Neural progenitor cell (in vitro differentiated cells): ENCODE results near the gene SLC35F4. TPM values are rescaled to one million over a fixed set of nuclear protein-coding genes. Genes with fewer than 3 reads are reported as not detected.

Experiments used
- DNase-seq: peaks from one replicate; pipeline ENCODE4 v3.0.0-alpha.2; 2016; ENCODE audit warnings: low spot score
- H2AFZ ChIP-seq: fragments of 200-600 bp; sonication (generic); replicated peaks from 2 replicates; pipeline ENCODE4 v1.6.1; 2016; ENCODE audit warnings: antibody characterized with exemption
- H3F3A ChIP-seq: fragments of 200-600 bp; sonication (generic); 2 replicates; pipeline ENCODE4 v1.6.1; 2016; ENCODE audit warnings: antibody characterized with exemption, low read depth
- H3K27ac ChIP-seq: fragments of 200-600 bp; sonication (generic); 2 replicates; pipeline ENCODE4 v1.5.1; 2016; ENCODE audit warnings: mild to moderate bottlenecking
- H3K27me3 ChIP-seq: fragments of 200-600 bp; sonication (generic); 2 replicates; pipeline ENCODE4 v1.6.1; 2016; ENCODE audit warnings: mild to moderate bottlenecking, moderate library complexity
- H3K36me3 ChIP-seq: fragments of 200-600 bp; sonication (generic); 2 replicates; pipeline ENCODE4 v1.5.1; 2016
- H3K4me1 ChIP-seq: fragments of 200-600 bp; sonication (generic); 2 replicates; pipeline ENCODE4 v1.6.1; 2016; ENCODE audit warnings: mixed run types
- H3K4me2 ChIP-seq: fragments of 200-600 bp; sonication (generic); 2 replicates; pipeline ENCODE4 v1.6.1; 2016
- H3K4me3 ChIP-seq: fragments of 200-600 bp; sonication (generic); 2 replicates; pipeline ENCODE4 v1.5.1; 2016
- H3K79me2 ChIP-seq: fragments of 200-600 bp; sonication (generic); 2 replicates; pipeline ENCODE4 v1.6.1; 2016; ENCODE audit warnings: low read depth
- H3K9ac ChIP-seq: fragments of 200-600 bp; sonication (generic); 2 replicates; pipeline ENCODE4 v1.6.1; 2016
- H3K9me3 ChIP-seq: fragments of 200-600 bp; sonication (generic); 2 replicates; pipeline ENCODE4 v1.5.1; 2016; ENCODE audit warnings: low read depth
- H4K20me1 ChIP-seq: fragments of 200-600 bp; sonication (generic); 2 replicates; pipeline ENCODE4 v1.6.1; 2016; ENCODE audit warnings: low read depth
- H3K27ac Mint-ChIP-seq: 3 replicates; pipeline ENCODE4 v1.8.0; 2021; ENCODE audit warnings: mixed read lengths
- H3K27me3 Mint-ChIP-seq: 2 replicates; pipeline ENCODE4 v1.8.0; 2022; ENCODE audit warnings: low read depth, mild to moderate bottlenecking, inconsistent platforms, moderate library complexity, mixed read lengths; ENCODE audit not compliant: insufficient read depth
- H3K36me3 Mint-ChIP-seq: 3 replicates; pipeline ENCODE4 v1.8.0; 2021; ENCODE audit warnings: mixed read lengths
- H3K4me1 Mint-ChIP-seq: 3 replicates; pipeline ENCODE4 v1.8.0; 2021; ENCODE audit warnings: mixed read lengths
- H3K4me3 Mint-ChIP-seq: 3 replicates; pipeline ENCODE4 v1.8.0; 2021; ENCODE audit warnings: mild to moderate bottlenecking, moderate library complexity, mixed read lengths
- H3K9me3 Mint-ChIP-seq: 3 replicates; pipeline ENCODE4 v1.8.0; 2020; ENCODE audit warnings: mixed read lengths
- EZH2 ChIP-seq: fragments of 200-600 bp; sonication (generic); IDR thresholded peaks from 2 replicates; pipeline ENCODE4 v1.6.1; 2017; ENCODE audit warnings: antibody characterized with exemption, mild to moderate bottlenecking, moderate library complexity
- EZH2phosphoT487 ChIP-seq: fragments of 200-600 bp; sonication (generic); IDR thresholded peaks from 2 replicates; pipeline ENCODE4 v1.6.1; 2017; ENCODE audit warnings: antibody characterized with exemption
- total RNA-seq: library from RNA; depleted of rRNA; stranded (reverse); fragments of >200 nt; gene quantifications from 2 replicates; pipeline ENCODE4 v1.2.3, GENCODE V29; 2015; ENCODE audit warnings: low replicate concordance
- TF ChIP-seq, protein P1 (sequence below): fragments of 200-600 bp; sonication (generic); IDR thresholded peaks from 2 replicates; pipeline ENCODE4 v1.5.1; 2017; ENCODE audit warnings: antibody characterized with exemption, mild to moderate bottlenecking

SLC35F4 gene
- total RNA-seq, 1 donor from 2014 or later = not detected

DNA sequence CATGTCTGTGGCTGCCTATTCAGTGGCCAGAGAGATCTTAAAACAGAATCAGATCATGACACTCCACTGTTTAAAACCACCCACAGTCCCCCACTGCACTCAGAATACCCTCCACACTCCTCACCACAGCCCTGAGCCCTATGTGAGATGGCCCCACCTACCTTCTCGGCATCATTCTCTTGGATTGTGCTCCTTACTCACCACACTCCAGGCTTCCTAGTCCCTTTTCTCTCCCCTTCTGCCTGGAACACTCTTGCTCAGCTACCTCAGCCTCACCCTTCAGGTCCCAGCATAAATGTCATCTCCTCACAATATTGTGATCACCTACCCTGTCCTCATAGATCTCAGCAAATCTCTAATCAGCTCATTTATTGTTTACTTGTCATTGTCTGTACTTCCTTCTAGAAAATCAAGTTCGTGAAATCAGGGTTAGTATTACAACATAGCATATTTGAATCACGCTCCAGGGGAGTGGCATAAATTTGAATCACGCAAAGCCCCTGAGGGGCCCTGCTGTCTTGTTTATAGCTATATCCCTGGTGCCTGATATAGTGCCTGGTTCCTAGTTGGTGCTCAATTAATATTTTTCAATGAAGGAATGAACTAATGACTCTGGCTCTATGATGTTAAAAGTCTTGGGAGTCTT, 42.8 kb downstream of the SLC35F4 start:
- Histone ChIP-seq H3K4me2 (no peak overlapping the region), H3K79me2 (no peaks in the 10 kb centered on the region), H3K4me3 (no peak overlapping the region), H3K9me3 (no peaks in the 10 kb centered on the region), H2AFZ (no peak overlapping the region), H4K20me1 (no peaks in the 10 kb centered on the region), H3F3A (no peaks in the 10 kb centered on the region), H3K9ac (no peak overlapping the region), H3K27me3 (no peaks in the 10 kb centered on the region), H3K36me3 (no peaks in the 10 kb centered on the region), H3K4me1 (no peaks in the 10 kb centered on the region), H3K27ac (no peak overlapping the region)
- Mint-ChIP-seq H3K36me3 (no peaks in the 10 kb centered on the region), H3K9me3 (no peaks in the 10 kb centered on the region), H3K4me1 (no peaks in the 10 kb centered on the region), H3K27ac (no peak overlapping the region), H3K4me3 (no peak overlapping the region), H3K27me3 (peaks cover 2% of the 10 kb centered on the region)
- DNase-seq = no peak
- TF ChIP-seq, protein P1, sequence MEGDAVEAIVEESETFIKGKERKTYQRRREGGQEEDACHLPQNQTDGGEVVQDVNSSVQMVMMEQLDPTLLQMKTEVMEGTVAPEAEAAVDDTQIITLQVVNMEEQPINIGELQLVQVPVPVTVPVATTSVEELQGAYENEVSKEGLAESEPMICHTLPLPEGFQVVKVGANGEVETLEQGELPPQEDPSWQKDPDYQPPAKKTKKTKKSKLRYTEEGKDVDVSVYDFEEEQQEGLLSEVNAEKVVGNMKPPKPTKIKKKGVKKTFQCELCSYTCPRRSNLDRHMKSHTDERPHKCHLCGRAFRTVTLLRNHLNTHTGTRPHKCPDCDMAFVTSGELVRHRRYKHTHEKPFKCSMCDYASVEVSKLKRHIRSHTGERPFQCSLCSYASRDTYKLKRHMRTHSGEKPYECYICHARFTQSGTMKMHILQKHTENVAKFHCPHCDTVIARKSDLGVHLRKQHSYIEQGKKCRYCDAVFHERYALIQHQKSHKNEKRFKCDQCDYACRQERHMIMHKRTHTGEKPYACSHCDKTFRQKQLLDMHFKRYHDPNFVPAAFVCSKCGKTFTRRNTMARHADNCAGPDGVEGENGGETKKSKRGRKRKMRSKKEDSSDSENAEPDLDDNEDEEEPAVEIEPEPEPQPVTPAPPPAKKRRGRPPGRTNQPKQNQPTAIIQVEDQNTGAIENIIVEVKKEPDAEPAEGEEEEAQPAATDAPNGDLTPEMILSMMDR = no peak
- TF ChIP-seq EZH2phosphoT487 (no peak), EZH2 (no peak)

DNA sequence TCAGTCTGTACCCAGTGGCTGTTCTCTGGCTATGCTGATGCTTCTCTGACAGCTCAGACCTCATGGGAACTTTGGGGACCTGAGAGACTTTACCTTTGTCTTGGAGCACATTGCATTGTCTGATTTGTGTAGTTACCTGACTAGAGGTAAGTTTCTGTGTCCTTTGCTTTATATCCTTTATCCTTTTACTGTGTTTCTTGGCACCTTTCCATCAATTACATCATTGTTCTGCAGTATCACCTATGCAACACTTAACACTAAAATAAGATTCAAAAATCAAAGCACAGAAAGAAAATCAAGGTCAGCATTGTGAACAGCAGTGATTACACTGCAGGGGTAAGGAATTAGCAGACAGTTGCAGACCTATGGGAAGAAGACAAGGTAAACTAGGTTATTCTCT, 43.8 kb downstream of the SLC35F4 start:
- Mint-ChIP-seq H3K27me3 (peaks cover 4% of the 10 kb centered on the region), H3K27ac (no peak overlapping the region), H3K9me3 (no peaks in the 10 kb centered on the region), H3K36me3 (no peaks in the 10 kb centered on the region), H3K4me3 (no peak overlapping the region), H3K4me1 (no peaks in the 10 kb centered on the region)
- Histone ChIP-seq H3K4me2 (no peak overlapping the region), H2AFZ (no peak overlapping the region), H3K4me3 (no peak overlapping the region), H3K79me2 (no peaks in the 10 kb centered on the region), H4K20me1 (no peaks in the 10 kb centered on the region), H3K27me3 (no peaks in the 10 kb centered on the region), H3K4me1 (no peaks in the 10 kb centered on the region), H3K9me3 (no peaks in the 10 kb centered on the region), H3K36me3 (no peaks in the 10 kb centered on the region), H3K27ac (no peak overlapping the region), H3K9ac (no peak overlapping the region), H3F3A (no peaks in the 10 kb centered on the region)
- no peak for TF ChIP-seq EZH2phosphoT487
- no peak for TF ChIP-seq EZH2
- TF ChIP-seq, protein P1 = no peak
- DNase-seq = no peak

DNA sequence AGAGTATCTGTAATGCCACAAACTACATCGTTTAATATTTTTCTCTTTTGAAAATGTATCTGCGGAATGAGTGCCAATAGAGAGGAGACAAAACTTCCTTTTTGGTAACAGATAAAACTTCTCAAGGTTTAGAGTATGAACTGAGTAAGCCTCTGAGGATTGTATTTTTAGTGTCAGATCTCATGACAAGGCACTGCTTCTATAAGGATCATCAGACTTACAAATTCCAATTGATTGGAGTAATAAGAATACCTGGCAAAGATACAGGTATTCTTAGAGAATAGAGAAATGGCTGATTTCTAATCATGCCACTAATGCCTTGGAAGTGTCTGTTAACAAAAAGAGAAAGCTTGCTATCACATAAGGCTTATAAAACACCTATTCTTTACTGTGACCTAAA, 45.3 kb downstream of the SLC35F4 start:
- Histone ChIP-seq H3K79me2 (no peaks in the 10 kb centered on the region), H2AFZ (no peak overlapping the region), H3K36me3 (no peaks in the 10 kb centered on the region), H4K20me1 (no peaks in the 10 kb centered on the region), H3F3A (no peaks in the 10 kb centered on the region), H3K4me3 (no peak overlapping the region), H3K27ac (no peak overlapping the region), H3K4me1 (peaks cover 14% of the 10 kb centered on the region), H3K27me3 (no peaks in the 10 kb centered on the region), H3K4me2 (no peak overlapping the region), H3K9me3 (no peaks in the 10 kb centered on the region), H3K9ac (no peak overlapping the region)
- TF ChIP-seq, protein P1 = no peak
- no peak for TF ChIP-seq EZH2
- TF ChIP-seq EZH2phosphoT487 = no peak
- H3K9me3 Mint-ChIP-seq = no peaks in the 10 kb centered on the region
- no peak overlapping the region for H3K4me3 Mint-ChIP-seq
- no peak overlapping the region for H3K27ac Mint-ChIP-seq
- DNase-seq = no peak
- H3K27me3 Mint-ChIP-seq = peaks cover 4% of the 10 kb centered on the region
- H3K4me1 Mint-ChIP-seq = peaks cover 8% of the 10 kb centered on the region
- no peaks in the 10 kb centered on the region for H3K36me3 Mint-ChIP-seq
